PC-9 (cell line): ENCODE results near the gene IRF5. TPM values are rescaled to one million over a fixed set of nuclear protein-coding genes. Genes with fewer than 3 reads are reported as not detected.
"Not testable (repeated sequence)": the region's sequence is repeated elsewhere in the genome, so short reads cannot be mapped to it uniquely, and the experiment has no call there.

Experiments used
- BruUV-seq: library from RNA; stranded (reverse); fragments of 400-500 nt; replicated peaks from 2 replicates; lab custom pipeline; 2021; lab: Mats Ljungman, UMichigan
- CTCF ChIA-PET: fragments of 300-600 bp; sonication (Branson Sonifier 250); formaldehyde crosslinking; loops from one replicate; lab custom pipeline; 2022; ENCODE audit warnings: antibody characterized with exemption; lab: Charles Lee
- POLR2A ChIA-PET: fragments of 300-600 bp; sonication (Branson Sonifier 250); formaldehyde crosslinking; loops from one replicate; lab custom pipeline; 2022; ENCODE audit warnings: antibody characterized with exemption; ENCODE audit not compliant: unreplicated experiment; lab: Charles Lee
- DNase-seq, 2 experiments: peaks; one replicate each; pipeline versions ENCODE4 v3.0.0 to v3.0.0-alpha.2; 2015 to 2022; ENCODE audit warnings: mixed read lengths in 1 of 2
- H2AFZ ChIP-seq: fragments of 200-600 bp; sonication (generic); 2 replicates; pipeline ENCODE4 v1.8.1; 2017; ENCODE audit warnings: antibody characterized with exemption
- H3F3A ChIP-seq: fragments of 200-600 bp; sonication (generic); 2 replicates; pipeline ENCODE4 v1.8.1; 2017; ENCODE audit warnings: antibody characterized with exemption, mild to moderate bottlenecking, low read depth; ENCODE audit not compliant: insufficient read depth
- H3K27ac ChIP-seq: fragments of 200-600 bp; sonication (generic); 2 replicates; pipeline ENCODE4 v1.6.1; 2016; ENCODE audit warnings: mixed run types
- H3K27me3 ChIP-seq: fragments of 200-600 bp; sonication (generic); 2 replicates; pipeline ENCODE4 v1.6.1; 2016; ENCODE audit warnings: low read depth, mixed run types; ENCODE audit not compliant: insufficient read depth
- H3K36me3 ChIP-seq: fragments of 200-600 bp; sonication (generic); 2 replicates; pipeline ENCODE4 v1.6.1; 2016; ENCODE audit warnings: low read depth, mixed run types
- H3K4me1 ChIP-seq: fragments of 200-600 bp; sonication (generic); replicated peaks from 2 replicates; pipeline ENCODE4 v1.6.1; 2016; ENCODE audit warnings: mixed run types; ENCODE audit not compliant: insufficient read depth
- H3K4me2 ChIP-seq: fragments of 200-600 bp; sonication (generic); 2 replicates; pipeline ENCODE4 v1.6.1; 2017; ENCODE audit warnings: mixed run types
- H3K4me3 ChIP-seq: fragments of 200-600 bp; sonication (generic); 2 replicates; pipeline ENCODE4 v1.6.1; 2016; ENCODE audit warnings: mixed run types
- H3K79me2 ChIP-seq: fragments of 200-600 bp; sonication (generic); 2 replicates; pipeline ENCODE4 v1.6.1; 2017; ENCODE audit warnings: low read depth, mixed run types
- H3K9me2 ChIP-seq: fragments of 200-600 bp; sonication (generic); 2 replicates; pipeline ENCODE4 v1.8.1; 2017; ENCODE audit warnings: mild to moderate bottlenecking; ENCODE audit not compliant: insufficient read depth
- H3K9me3 ChIP-seq: fragments of 200-600 bp; sonication (generic); 2 replicates; pipeline ENCODE4 v1.8.1; 2016; ENCODE audit warnings: low read depth; ENCODE audit not compliant: insufficient read depth
- H4K20me1 ChIP-seq: fragments of 200-600 bp; sonication (generic); 2 replicates; pipeline ENCODE4 v1.8.1; 2017; ENCODE audit not compliant: insufficient read depth
- CTCF ChIP-seq: fragments of 200-600 bp; sonication (generic); conservative IDR thresholded peaks from 2 replicates; pipeline ENCODE4 v1.6.1; 2017; ENCODE audit warnings: mixed run types, antibody characterized with exemption, mild to moderate bottlenecking, moderate library complexity
- EZH2 ChIP-seq: fragments of 200-600 bp; sonication (generic); IDR thresholded peaks from 2 replicates; pipeline ENCODE4 v1.8.0; 2017; ENCODE audit warnings: antibody characterized with exemption, low read depth
- intact Hi-C: fragments of 100-400 bp; cut with micrococcal nuclease; formaldehyde crosslinking; loops from one replicate; pipeline ENCODE4 v1.10.0; 2022; ENCODE audit not compliant: unreplicated experiment
- total RNA-seq: library from RNA; stranded (reverse); gene quantifications from 2 replicates; pipeline ENCODE4 v1.2.3, GENCODE V29; 2021

Gene IRF5
- total RNA-seq, 1 experiment from 2014 or later = 3.4 TPM

- no peaks in the 10 kb centered on the region for H4K20me1 ChIP-seq
- ChIA-PET CTCF (no interaction called here), POLR2A (no interaction called here)
- no peaks in the 10 kb centered on the region for H3K9me2 ChIP-seq
- H3F3A ChIP-seq = 0 out of 2 replicates have a peak, but pooled peaks cover 5% of the 10 kb centered on the region
- H3K9me3 ChIP-seq = no peaks in the 10 kb centered on the region
- no peak overlapping the region for H2AFZ ChIP-seq
- H3K4me3 ChIP-seq = no peak overlapping the region
- no peak overlapping the region for H3K4me2 ChIP-seq
- no peaks in the 10 kb centered on the region for H3K36me3 ChIP-seq
- no TSS peak for BruUV-seq
- no peaks in the 10 kb centered on the region for H3K4me1 ChIP-seq
- no peaks in the 10 kb centered on the region for H3K79me2 ChIP-seq
- H3K27me3 ChIP-seq = peaks cover 13% of the 10 kb centered on the region
- H3K27ac ChIP-seq = no peak overlapping the region
- DNase-seq = no peak
- TF ChIP-seq EZH2 = no peak
- no peak for TF ChIP-seq CTCF
- intact Hi-C loops = no loop called here
Observed at GRCh38 chr7:128941323-128941890, 3.7 kb downstream of the IRF5 start.

GRCh38 chr7:128941946-128942526, 4.3 kb downstream of the IRF5 start:
- intact Hi-C loops = no loop called here
- ChIA-PET POLR2A (no interaction called here), CTCF (no interaction called here)
- Histone ChIP-seq H3K4me1 (no peaks in the 10 kb centered on the region), H3K9me3 (no peaks in the 10 kb centered on the region), H3K4me2 (no peak overlapping the region), H4K20me1 (no peaks in the 10 kb centered on the region), H2AFZ (no peak overlapping the region), H3K4me3 (no peak overlapping the region), H3K79me2 (no peaks in the 10 kb centered on the region), H3K36me3 (no peaks in the 10 kb centered on the region), H3K27me3 (peaks cover 9% of the 10 kb centered on the region), H3K9me2 (no peaks in the 10 kb centered on the region), H3K27ac (no peak overlapping the region), H3F3A (0 out of 2 replicates have a peak, but pooled peaks cover 5% of the 10 kb centered on the region)
- no peak for DNase-seq
- no TSS peak for BruUV-seq
- TF ChIP-seq CTCF (no peak), EZH2 (no peak)

GRCh38 chr7:128943251-128943650, 5.5 kb downstream of the IRF5 start:
- H3K27me3 ChIP-seq, intact Hi-C loops, H3K36me3 ChIP-seq, H3K4me2 ChIP-seq, H2AFZ ChIP-seq, H3K4me3 ChIP-seq, BruUV-seq, H3K9me3 ChIP-seq, H3K79me2 ChIP-seq, H3K27ac ChIP-seq, POLR2A ChIA-PET, H3K9me2 ChIP-seq, H3K4me1 ChIP-seq, H4K20me1 ChIP-seq, DNase-seq, H3F3A ChIP-seq: not testable (repeated sequence)
- CTCF ChIA-PET = interaction anchor here (0.6 kb wide), 1 partner anchor 44 kb away, joined by 6 read pairs; no protein-coding TSS in a partner anchor
